GM12874 (cell line): ENCODE data around the gene FBXO3.

Experiments used
- TF ChIP-seq, protein P1 (sequence below): IDR thresholded peaks from 2 replicates; pipeline ENCODE4 v1.5.1; 2011; ENCODE audit warnings: low read depth, mild to moderate bottlenecking, control low read depth, low read length, moderate library complexity; ENCODE audit not compliant: insufficient read depth

The FBXO3 gene

GRCh38 chr11:33797879-33798278 lies 23.6 kb upstream of the FBXO3 start:
- TF ChIP-seq, protein P1, sequence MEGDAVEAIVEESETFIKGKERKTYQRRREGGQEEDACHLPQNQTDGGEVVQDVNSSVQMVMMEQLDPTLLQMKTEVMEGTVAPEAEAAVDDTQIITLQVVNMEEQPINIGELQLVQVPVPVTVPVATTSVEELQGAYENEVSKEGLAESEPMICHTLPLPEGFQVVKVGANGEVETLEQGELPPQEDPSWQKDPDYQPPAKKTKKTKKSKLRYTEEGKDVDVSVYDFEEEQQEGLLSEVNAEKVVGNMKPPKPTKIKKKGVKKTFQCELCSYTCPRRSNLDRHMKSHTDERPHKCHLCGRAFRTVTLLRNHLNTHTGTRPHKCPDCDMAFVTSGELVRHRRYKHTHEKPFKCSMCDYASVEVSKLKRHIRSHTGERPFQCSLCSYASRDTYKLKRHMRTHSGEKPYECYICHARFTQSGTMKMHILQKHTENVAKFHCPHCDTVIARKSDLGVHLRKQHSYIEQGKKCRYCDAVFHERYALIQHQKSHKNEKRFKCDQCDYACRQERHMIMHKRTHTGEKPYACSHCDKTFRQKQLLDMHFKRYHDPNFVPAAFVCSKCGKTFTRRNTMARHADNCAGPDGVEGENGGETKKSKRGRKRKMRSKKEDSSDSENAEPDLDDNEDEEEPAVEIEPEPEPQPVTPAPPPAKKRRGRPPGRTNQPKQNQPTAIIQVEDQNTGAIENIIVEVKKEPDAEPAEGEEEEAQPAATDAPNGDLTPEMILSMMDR: no peak

GRCh38 chr11:33790040-33790439 lies 15.7 kb upstream of the FBXO3 start:
- TF ChIP-seq, protein P1: no peak

DNA sequence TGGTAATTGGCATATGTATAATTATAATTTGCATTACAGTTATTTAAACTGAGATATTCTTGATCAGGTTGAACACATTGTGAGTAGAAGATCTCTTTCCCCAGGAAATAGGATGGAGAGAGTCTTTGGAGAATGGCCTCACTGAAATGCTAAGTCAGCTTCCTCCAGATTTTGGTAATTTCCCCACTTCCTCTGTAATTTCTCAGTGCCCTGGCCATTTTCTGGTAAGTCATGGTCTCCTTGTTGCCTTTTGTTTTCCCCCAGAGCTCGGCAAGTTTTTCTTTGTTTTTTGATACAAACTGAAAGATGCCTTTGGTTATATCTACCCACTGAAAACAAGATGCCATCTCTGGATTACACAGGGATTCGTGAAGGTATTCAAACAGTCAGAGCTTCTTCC lies 12.8 kb upstream of the FBXO3 start:
- TF ChIP-seq, protein P1: no peak

- TF ChIP-seq, protein P1: no peak
Observed at GRCh38 chr11:33785609-33786008, 11.3 kb upstream of the FBXO3 start.

DNA sequence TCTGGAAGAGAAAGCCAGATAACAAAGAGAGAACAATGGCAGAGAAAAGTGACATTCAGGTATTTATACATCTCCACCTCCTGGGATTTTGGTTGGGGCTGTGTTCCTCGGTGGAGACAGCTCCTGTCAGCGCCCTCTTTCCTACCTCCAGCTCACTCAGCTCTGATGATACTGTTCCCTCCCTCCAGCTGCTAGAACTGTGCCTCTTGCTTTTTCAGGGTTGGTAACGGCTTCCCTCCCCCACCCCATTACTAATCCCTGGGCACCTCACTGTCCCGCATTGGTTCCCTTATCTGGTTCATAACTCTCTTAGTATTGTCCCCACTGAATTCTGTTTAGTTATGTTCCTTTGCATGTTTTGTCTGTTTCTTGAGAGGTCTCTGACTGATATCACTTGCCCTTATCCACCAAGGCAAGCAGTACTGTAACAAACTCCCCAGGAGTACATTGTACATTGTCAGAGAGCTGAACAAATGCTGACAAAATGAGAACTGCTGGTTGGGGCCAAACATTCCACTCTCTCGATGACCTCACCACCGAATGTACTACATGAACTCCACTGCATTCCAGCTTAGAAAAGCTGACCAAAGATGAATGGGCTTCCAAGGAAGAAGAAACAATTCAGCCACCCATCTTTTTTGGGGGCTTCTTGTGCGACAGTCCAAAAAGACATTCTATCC lies 5.7 kb upstream of the FBXO3 start:
- TF ChIP-seq, protein P1: no peak

DNA sequence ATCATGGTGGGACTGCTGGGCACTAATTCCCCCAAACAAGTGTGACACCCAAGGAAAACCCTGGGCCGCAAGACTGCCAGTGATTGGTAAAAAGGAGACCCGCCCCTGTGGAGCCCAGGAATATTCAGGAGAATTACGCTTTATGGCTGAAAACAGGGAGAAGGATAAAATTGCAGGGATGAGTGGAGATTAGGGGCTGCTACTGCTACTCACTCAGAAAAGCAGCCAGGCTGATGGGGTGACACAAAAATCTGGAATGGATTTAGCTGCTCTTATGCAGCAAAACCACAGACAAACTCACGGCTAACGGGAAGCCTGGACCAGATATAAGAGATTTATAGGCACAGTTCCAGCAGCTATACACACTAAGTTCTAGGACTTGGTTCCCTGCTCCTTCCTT lies 4.4 kb upstream of the FBXO3 start:
- TF ChIP-seq, protein P1: no peak

DNA sequence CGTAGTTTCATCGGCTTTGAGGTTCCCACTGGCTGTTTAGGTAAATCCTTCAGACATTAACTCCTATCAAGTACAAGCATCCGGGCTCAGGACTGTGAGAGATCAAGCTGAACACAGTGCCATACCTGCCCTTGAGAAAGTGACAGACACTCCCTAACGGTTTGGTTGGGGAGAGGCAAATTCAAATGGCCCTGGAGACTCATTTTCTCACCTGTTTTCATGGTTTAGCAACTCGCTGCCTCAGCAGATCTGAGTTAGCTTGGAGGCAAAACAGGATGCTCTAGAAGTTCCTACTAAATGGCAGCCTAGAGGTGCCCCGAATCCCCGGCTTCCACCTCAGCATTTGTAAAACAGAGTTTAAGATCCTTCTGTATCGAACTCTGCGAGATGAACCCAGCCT lies 3.6 kb upstream of the FBXO3 start:
- TF ChIP-seq, protein P1: no peak
